Muscle of leg (tissue), 11 donors: ENCODE results near the gene WDHD1. TPM values are rescaled to one million over a fixed set of nuclear protein-coding genes. Genes with fewer than 3 reads are reported as not detected.
"Not testable (repeated sequence)": the region's sequence is repeated elsewhere in the genome, so short reads cannot be mapped to it uniquely, and the experiment has no call there.

Source experiments
- DNase-seq: peaks from one replicate; pipeline ENCODE4 v3.0.0; 2013
- H3K27ac ChIP-seq: one replicate; pipeline ENCODE4 v1.5.1; 2013; ENCODE audit warnings: mild to moderate bottlenecking, low read length, control low read depth
- H3K27me3 ChIP-seq: one replicate; pipeline ENCODE4 v1.6.1; 2013; ENCODE audit warnings: low read length; ENCODE audit not compliant: control insufficient read depth, insufficient read depth
- H3K36me3 ChIP-seq: one replicate; pipeline ENCODE4 v1.6.1; 2013; ENCODE audit warnings: low read length; ENCODE audit not compliant: control insufficient read depth, insufficient read depth
- H3K4me1 ChIP-seq: one replicate; pipeline ENCODE4 v1.6.1; 2013; ENCODE audit warnings: low read length; ENCODE audit not compliant: control insufficient read depth, insufficient read depth
- H3K4me3 ChIP-seq: one replicate; pipeline ENCODE4 v1.5.1; 2013; ENCODE audit warnings: low read length, control low read depth
- H3K9me3 ChIP-seq: replicated peaks from 2 replicates; pipeline ENCODE4 v1.6.1; 2013; ENCODE audit warnings: low read depth, low read length; ENCODE audit not compliant: control insufficient read depth
- WGBS: methylation state at CpG from one replicate; pipeline ENCODE4 v1.1.5; 2013; ENCODE audit warnings: missing lambda C conversion rate; ENCODE audit not compliant: insufficient coverage; 5-methylcytosine and 5-hydroxymethylcytosine counted together
- polyA plus RNA-seq, 8 donors: library from polyadenylated mRNA; unstranded; fragments of 120-200 nt; gene quantifications; one replicate each; pipeline versions ENCODE4 v1.2.1 to v1.2.3, GENCODE V29; 2013; ENCODE audit warnings: inconsistent platforms in 1 of 8, low replicate concordance in 1 of 8; ENCODE audit not compliant: insufficient read length in 8 of 8, insufficient read depth in 1 of 8
- total RNA-seq: library from RNA; stranded (reverse); fragments of 120-200 nt; gene quantifications from one replicate; pipeline ENCODE4 v1.2.4, GENCODE V29; 2013

The WDHD1 gene
- total and polyA plus RNA-seq, 9 donors = 7.2 to 10.7 (median 8.1) TPM

GRCh38 chr14:54919330-54919729, 107.6 kb downstream of the WDHD1 start:
- H3K36me3 ChIP-seq = no peaks in the 10 kb centered on the region
- H3K9me3 ChIP-seq = no peaks in the 10 kb centered on the region
- H3K27ac ChIP-seq = peak overlapping the region; percentile 13
- no peaks in the 10 kb centered on the region for H3K4me1 ChIP-seq
- H3K4me3 ChIP-seq = no peak overlapping the region
- no peaks in the 10 kb centered on the region for H3K27me3 ChIP-seq
- no peak for DNase-seq

GRCh38 chr14:54918427-54918826, 108.5 kb downstream of the WDHD1 start:
- 0% methylated on average over 1 of the region's 5 CpGs for WGBS
- Histone ChIP-seq H3K9me3 (no peaks in the 10 kb centered on the region), H3K4me3 (no peak overlapping the region), H3K36me3 (no peaks in the 10 kb centered on the region), H3K27me3 (no peaks in the 10 kb centered on the region), H3K4me1 (no peaks in the 10 kb centered on the region), H3K27ac (peak overlapping the region; percentile 35)
- peak; percentile 48 for DNase-seq

- Histone ChIP-seq H3K9me3 (no peaks in the 10 kb centered on the region), H3K27me3 (no peaks in the 10 kb centered on the region), H3K4me1 (no peaks in the 10 kb centered on the region), H3K36me3 (no peaks in the 10 kb centered on the region), H3K27ac (no peak overlapping the region), H3K4me3 (no peak overlapping the region)
- DNase-seq = no peak
- no CpG with 5 or more reads among the region's 1 CpG for WGBS
These were observed 110.8 kb downstream of the WDHD1 start for GRCh38 chr14:54916101-54916500.

GRCh38 chr14:54909817-54910558, 116.9 kb downstream of the WDHD1 start:
- H3K27ac ChIP-seq = no peak overlapping the region
- H3K4me3 ChIP-seq = no peak overlapping the region
- no peaks in the 10 kb centered on the region for H3K27me3 ChIP-seq
- no CpG with 5 or more reads among the region's 5 CpGs for WGBS
- no peaks in the 10 kb centered on the region for H3K9me3 ChIP-seq
- no peaks in the 10 kb centered on the region for H3K36me3 ChIP-seq
- H3K4me1 ChIP-seq = no peaks in the 10 kb centered on the region
- no peak for DNase-seq

- not testable (repeated sequence) for H3K9me3 ChIP-seq, H3K4me1 ChIP-seq, H3K27me3 ChIP-seq, DNase-seq, H3K27ac ChIP-seq, H3K36me3 ChIP-seq, H3K4me3 ChIP-seq
- 95% methylated on average over 2 of the region's 4 CpGs for WGBS
These were observed 117.9 kb downstream of the WDHD1 start for GRCh38 chr14:54908973-54909372.

- no peak for DNase-seq
- H3K36me3 ChIP-seq = no peaks in the 10 kb centered on the region
- no peak overlapping the region for H3K4me3 ChIP-seq
- peaks cover 2% of the 10 kb centered on the region for H3K4me1 ChIP-seq
- no peaks in the 10 kb centered on the region for H3K9me3 ChIP-seq
- H3K27me3 ChIP-seq = peaks cover under 1% of the 10 kb centered on the region
- no CpG with 5 or more reads among the region's 4 CpGs for WGBS
- no peak overlapping the region for H3K27ac ChIP-seq
These were observed 118.7 kb downstream of the WDHD1 start for GRCh38 chr14:54908190-54908589.

GRCh38 chr14:54906075-54906474, 120.8 kb downstream of the WDHD1 start:
- peaks cover 17% of the 10 kb centered on the region for H3K27me3 ChIP-seq
- H3K27ac ChIP-seq = no peak overlapping the region
- H3K36me3 ChIP-seq = no peaks in the 10 kb centered on the region
- peaks cover 13% of the 10 kb centered on the region for H3K4me1 ChIP-seq
- H3K4me3 ChIP-seq = no peak overlapping the region
- H3K9me3 ChIP-seq = no peaks in the 10 kb centered on the region
- DNase-seq = no peak

GRCh38 chr14:54902521-54903420, 124.1 kb downstream of the WDHD1 start, which contains the start of gene GCH1:
Gene GCH1 (minus strand): TSS chr14:54902826. CDS start chr14:54902663, 163 bp downstream.
- DNase-seq = peak; percentile 82
- H3K4me3 ChIP-seq = peak within 1 kb of the TSS; percentile 84
- no peaks in the 10 kb centered on the region for H3K36me3 ChIP-seq
- WGBS = 1% methylated on average over 80 of the region's 83 CpGs
- no peaks in the 10 kb centered on the region for H3K9me3 ChIP-seq
- peaks cover 29% of the 10 kb centered on the region for H3K27me3 ChIP-seq
- H3K4me1 ChIP-seq = peaks cover 14% of the 10 kb centered on the region
- H3K27ac ChIP-seq = peak within 1 kb of the TSS; percentile 79

GRCh38 chr14:54902143-54902520, 124.8 kb downstream of the WDHD1 start:
- Histone ChIP-seq H3K4me1 (peaks cover 14% of the 10 kb centered on the region), H3K4me3 (peak overlapping the region; percentile 84), H3K36me3 (no peaks in the 10 kb centered on the region), H3K27ac (peak overlapping the region; percentile 65), H3K27me3 (peaks cover 29% of the 10 kb centered on the region), H3K9me3 (no peaks in the 10 kb centered on the region)
- under 1% methylated on average over 37 of the region's 37 CpGs for WGBS
- peak; percentile 70 for DNase-seq

GRCh38 chr14:54901380-54902142, 125.3 kb downstream of the WDHD1 start:
- Histone ChIP-seq H3K4me1 (peaks cover 14% of the 10 kb centered on the region), H3K27me3 (peaks cover 29% of the 10 kb centered on the region), H3K27ac (peak overlapping the region; percentile 29), H3K4me3 (peak overlapping the region; percentile 84), H3K36me3 (no peaks in the 10 kb centered on the region), H3K9me3 (no peaks in the 10 kb centered on the region)
- peak; percentile 16 for DNase-seq
- 0% methylated on average over 29 of the region's 42 CpGs for WGBS
